Left lung (tissue), 10 donors: ENCODE data around the gene CDK5RAP2. TPM values are rescaled to one million over a fixed set of nuclear protein-coding genes. Genes with fewer than 3 reads are reported as not detected.
"Not testable (repeated sequence)": the region's sequence is repeated elsewhere in the genome, so short reads cannot be mapped to it uniquely, and the experiment has no call there.

Experiments
- ATAC-seq: fragments of 200-7000 bp; cut with Tn5 transposase; one replicate; pipeline ENCODE4 v1.9.1; 2020; ENCODE audit warnings: moderate library complexity
- DNase-seq, 4 donors: peaks; one replicate each; pipeline ENCODE4 v3.0.0-alpha.2; 2013 to 2020
- H3K27ac ChIP-seq, 2 donors: fragments of 200-600 bp; sonication (generic) in 1 of 2; one replicate each; pipeline versions ENCODE4 v1.5.0 to v1.8.0; 2020 to 2021
- H3K27me3 ChIP-seq, 2 donors: fragments of 200-600 bp; sonication (generic) in 1 of 2; one replicate each; pipeline versions ENCODE4 v1.5.0 to v1.8.0; 2020 to 2021
- H3K36me3 ChIP-seq, 2 donors: fragments of 200-600 bp; sonication (generic) in 1 of 2; one replicate each; pipeline versions ENCODE4 v1.5.0 to v1.8.0; 2020 to 2021
- H3K4me1 ChIP-seq, 2 donors: fragments of 200-600 bp; one replicate each; pipeline ENCODE4 v1.8.0; 2021
- H3K4me3 ChIP-seq, 2 donors: fragments of 200-600 bp; sonication (generic) in 1 of 2; one replicate each; pipeline versions ENCODE4 v1.5.0 to v1.8.0; 2020 to 2021; ENCODE audit warnings: mild to moderate bottlenecking in 1 of 2
- H3K9me3 ChIP-seq, 2 donors: fragments of 200-600 bp; sonication (generic) in 1 of 2; one replicate each; pipeline versions ENCODE4 v1.5.0 to v1.8.0; 2020 to 2021
- CTCF ChIP-seq, 2 donors: fragments of 200-600 bp; sonication (generic) in 1 of 2; IDR thresholded peaks; one replicate each; pipeline versions ENCODE4 v1.5.0 to v1.8.0; 2021; ENCODE audit warnings: antibody characterized with exemption in 2 of 2
- intact Hi-C, 2 donors: fragments of 100-400 bp; cut with DNase I; formaldehyde crosslinking; loops; one replicate each; pipeline versions ENCODE4 v1.11.2 to v1.14.2; 2022
- polyA plus RNA-seq, 6 donors: library from polyadenylated mRNA; unstranded; fragments of 120-200 nt; gene quantifications; one replicate each; pipeline ENCODE4 v1.2.1, GENCODE V29; 2013; ENCODE audit not compliant: insufficient read length in 6 of 6
- total RNA-seq, 2 donors: library from RNA; stranded (reverse); fragmentation: NEBNext Ultra II Directional; extraction: Animal tissue kit (Norgen Biotek cat#: 25700); gene quantifications; one replicate each; pipeline ENCODE4 v1.2.1, GENCODE V29; 2021
- donor health status: DM: no; HTN: yes; CAD: no.
- donor health status: DM: no; HTN: no; CAD: no.

CDK5RAP2 gene
- total and polyA plus RNA-seq, 8 donors, result 40.5 to 75.7 (median 62.6) TPM

DNA sequence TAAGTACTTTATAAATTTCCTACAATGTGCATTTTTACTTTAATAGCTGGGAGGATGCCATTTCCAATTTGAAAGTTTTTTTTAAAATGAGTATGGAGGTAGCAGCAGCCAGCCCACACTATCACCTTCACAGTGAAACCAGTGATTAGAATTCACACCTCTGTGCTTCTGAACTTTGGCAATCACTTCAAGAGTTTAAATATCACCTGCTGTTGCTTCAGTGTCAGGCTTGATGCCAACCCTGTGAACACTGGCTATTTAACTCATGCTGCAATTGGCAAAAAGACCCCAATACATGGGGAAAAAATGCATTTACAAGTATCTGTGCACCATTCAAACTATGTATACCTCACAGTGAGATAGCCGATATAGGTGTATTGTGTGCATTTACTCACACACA lies 57.4 kb downstream of the CDK5RAP2 start:
- Histone ChIP-seq H3K36me3 (peaks cover 0 to 72% of the 10 kb centered on the region in 2 donors), H3K27ac (no peak overlapping the region), H3K4me1 (no peaks in the 10 kb centered on the region), H3K4me3 (no peak overlapping the region), H3K27me3 (no peaks in the 10 kb centered on the region), H3K9me3 (no peaks in the 10 kb centered on the region)
- no peak for TF ChIP-seq CTCF (IDR thresholded peaks at IDR 0.05)
- intact Hi-C loops, result no loop called here
- DNase-seq (no peak), ATAC-seq (no peak)

GRCh38 chr9:120522032-120522431 lies 57.9 kb downstream of the CDK5RAP2 start:
- no peak overlapping the region for H3K27ac ChIP-seq
- H3K36me3 ChIP-seq, result peaks cover 0 to 72% of the 10 kb centered on the region in 2 donors
- no peak overlapping the region for H3K4me3 ChIP-seq
- no peaks in the 10 kb centered on the region for H3K9me3 ChIP-seq
- H3K27me3 ChIP-seq, result no peaks in the 10 kb centered on the region
- intact Hi-C loops, result no loop called here
- H3K4me1 ChIP-seq, result no peaks in the 10 kb centered on the region
- TF ChIP-seq CTCF (IDR thresholded peaks at IDR 0.05), result no peak
- no peak for DNase-seq
- no peak for ATAC-seq

- Histone ChIP-seq H3K9me3 (peaks cover 0 to under 1% of the 10 kb centered on the region in 2 donors), H3K4me1 (no peaks in the 10 kb centered on the region), H3K36me3 (peaks cover 0 to 72% of the 10 kb centered on the region in 2 donors), H3K27me3 (no peaks in the 10 kb centered on the region), H3K27ac (no peak overlapping the region), H3K4me3 (no peak overlapping the region)
- ATAC-seq, result no peak
- no peak for DNase-seq
- intact Hi-C loops, result no loop called here
- TF ChIP-seq CTCF (IDR thresholded peaks at IDR 0.05), result no peak
These were observed 58.9 kb downstream of the CDK5RAP2 start for GRCh38 chr9:120521101-120521500.

DNA sequence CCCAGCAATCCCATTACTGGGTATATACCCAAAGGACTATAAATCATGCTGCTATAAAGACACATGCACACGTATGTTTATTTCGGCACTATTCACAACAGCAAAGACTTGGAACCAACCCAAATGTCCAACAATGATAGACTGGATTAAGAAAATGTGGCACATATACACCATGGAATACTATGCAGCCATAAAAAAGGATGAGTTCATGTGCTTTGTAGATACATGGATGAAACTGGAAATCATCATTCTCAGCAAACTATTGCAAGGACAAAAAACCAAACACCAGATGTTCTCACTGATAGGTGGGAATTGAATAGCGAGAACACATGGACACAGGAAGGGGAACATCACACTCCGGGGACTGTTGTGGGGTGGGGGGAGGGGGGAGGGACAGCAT lies 64.0 kb downstream of the CDK5RAP2 start:
- H3K36me3 ChIP-seq, result peaks cover 0 to 78% of the 10 kb centered on the region in 2 donors
- intact Hi-C loops, ATAC-seq, H3K27ac ChIP-seq, H3K4me1 ChIP-seq, H3K4me3 ChIP-seq, DNase-seq, H3K9me3 ChIP-seq, H3K27me3 ChIP-seq: not testable (repeated sequence)

DNA sequence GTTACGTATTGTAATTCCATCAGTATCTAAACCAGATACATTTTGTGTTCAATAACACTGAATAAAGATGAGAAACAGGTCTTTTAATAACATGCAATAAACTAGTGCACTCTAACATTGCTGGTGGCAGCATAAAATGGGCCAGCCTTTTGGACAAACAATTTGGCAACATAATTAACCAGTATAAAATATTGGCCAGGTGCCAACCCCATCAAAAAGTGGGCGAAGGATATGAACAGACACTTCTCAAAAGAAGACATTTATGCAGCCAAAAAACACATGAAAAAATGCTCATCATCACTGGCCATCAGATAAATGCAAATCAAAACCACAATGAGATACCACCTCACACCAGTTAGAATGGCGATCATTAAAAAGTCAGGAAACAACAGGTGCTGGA lies 64.5 kb downstream of the CDK5RAP2 start:
- ATAC-seq, H3K4me3 ChIP-seq, DNase-seq, H3K9me3 ChIP-seq, H3K4me1 ChIP-seq, H3K27ac ChIP-seq, intact Hi-C loops, H3K27me3 ChIP-seq: not testable (repeated sequence)
- H3K36me3 ChIP-seq, result peaks cover 0 to 83% of the 10 kb centered on the region in 2 donors

DNA sequence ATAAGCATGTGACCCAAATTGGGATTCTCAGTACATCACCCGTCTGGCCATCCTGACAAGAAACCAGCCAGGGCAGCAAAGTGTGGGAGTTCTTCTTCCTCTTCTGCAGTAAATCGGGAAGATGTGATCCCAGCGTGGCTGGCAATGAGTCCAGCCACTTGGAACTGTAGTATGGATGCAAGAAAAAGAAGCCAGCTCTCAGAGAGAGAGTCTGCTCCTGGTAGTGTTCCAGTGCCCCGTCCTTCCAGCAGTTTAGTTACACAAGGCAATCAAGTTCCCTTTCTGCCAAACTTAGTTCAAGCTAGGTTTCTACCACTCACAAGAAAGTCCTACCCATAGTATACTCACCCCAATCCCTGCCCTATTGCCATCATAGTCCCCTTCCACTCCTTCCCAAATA lies 65.6 kb downstream of the CDK5RAP2 start:
- peaks cover 0 to 7% of the 10 kb centered on the region in 2 donors for H3K9me3 ChIP-seq
- H3K4me3 ChIP-seq, result no peak overlapping the region
- peaks cover 0 to 85% of the 10 kb centered on the region in 2 donors for H3K36me3 ChIP-seq
- no peak overlapping the region for H3K27ac ChIP-seq
- H3K27me3 ChIP-seq, result no peaks in the 10 kb centered on the region
- no peak for ATAC-seq
- H3K4me1 ChIP-seq, result no peaks in the 10 kb centered on the region
- no peak for DNase-seq
- intact Hi-C loops, result no loop called here
- TF ChIP-seq CTCF (IDR thresholded peaks at IDR 0.05), result no peak
